GM23338 (cell line): ENCODE data around the gene ARL6IP4.
"Not testable (repeated sequence)": the region's sequence is repeated elsewhere in the genome, so short reads cannot be mapped to it uniquely, and the experiment has no call there.

ENCODE experiments used
- EZH2 ChIP-seq: fragments of 200-600 bp; sonication (generic); IDR thresholded peaks from one replicate; pipeline ENCODE4 v1.8.0; 2017; ENCODE audit warnings: antibody characterized with exemption, mild to moderate bottlenecking, low read depth; ENCODE audit not compliant: unreplicated experiment
- EZH2phosphoT487 ChIP-seq: fragments of 200-600 bp; sonication (generic); IDR thresholded peaks from one replicate; pipeline ENCODE4 v1.8.1; 2018; ENCODE audit warnings: antibody characterized with exemption; ENCODE audit not compliant: unreplicated experiment
- POLR2AphosphoS5 ChIP-seq: IDR thresholded peaks from 2 replicates; pipeline ENCODE4 v1.6.1; 2016; ENCODE audit warnings: antibody characterized with exemption, low read depth
- TF ChIP-seq, protein P1 (sequence below), 2 experiments: fragments of 200-600 bp in 1 of 2; sonication (generic) in 1 of 2; conservative IDR thresholded peaks; 2 replicates each; pipeline versions ENCODE4 v1.5.1 to v1.6.1; 2016 to 2017; ENCODE audit warnings: antibody characterized with exemption in 2 of 2, low read depth in 2 of 2, mild to moderate bottlenecking in 2 of 2, moderate library complexity in 1 of 2

DNA sequence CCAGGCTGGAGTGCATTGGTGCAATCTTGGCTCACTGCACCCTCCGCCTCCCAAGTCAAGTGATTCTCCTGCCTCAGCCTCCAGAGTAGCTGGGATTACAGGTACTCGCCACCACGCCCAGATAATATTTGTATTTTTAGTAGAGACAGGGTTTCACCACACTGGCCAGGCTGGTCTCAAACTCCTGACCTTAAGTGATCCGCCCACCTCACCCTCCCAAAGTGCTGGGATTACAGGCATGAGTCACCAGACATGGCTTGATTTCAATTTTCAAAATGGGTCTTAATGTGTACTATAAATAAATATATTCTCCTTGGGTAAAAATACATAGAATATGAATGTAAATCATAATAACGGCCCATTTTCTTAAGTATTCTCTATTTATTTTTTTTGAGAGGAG, 39.1 kb upstream of the ARL6IP4 start:
- TF ChIP-seq POLR2AphosphoS5, EZH2, EZH2phosphoT487: not testable (repeated sequence)
- TF ChIP-seq, protein P1, sequence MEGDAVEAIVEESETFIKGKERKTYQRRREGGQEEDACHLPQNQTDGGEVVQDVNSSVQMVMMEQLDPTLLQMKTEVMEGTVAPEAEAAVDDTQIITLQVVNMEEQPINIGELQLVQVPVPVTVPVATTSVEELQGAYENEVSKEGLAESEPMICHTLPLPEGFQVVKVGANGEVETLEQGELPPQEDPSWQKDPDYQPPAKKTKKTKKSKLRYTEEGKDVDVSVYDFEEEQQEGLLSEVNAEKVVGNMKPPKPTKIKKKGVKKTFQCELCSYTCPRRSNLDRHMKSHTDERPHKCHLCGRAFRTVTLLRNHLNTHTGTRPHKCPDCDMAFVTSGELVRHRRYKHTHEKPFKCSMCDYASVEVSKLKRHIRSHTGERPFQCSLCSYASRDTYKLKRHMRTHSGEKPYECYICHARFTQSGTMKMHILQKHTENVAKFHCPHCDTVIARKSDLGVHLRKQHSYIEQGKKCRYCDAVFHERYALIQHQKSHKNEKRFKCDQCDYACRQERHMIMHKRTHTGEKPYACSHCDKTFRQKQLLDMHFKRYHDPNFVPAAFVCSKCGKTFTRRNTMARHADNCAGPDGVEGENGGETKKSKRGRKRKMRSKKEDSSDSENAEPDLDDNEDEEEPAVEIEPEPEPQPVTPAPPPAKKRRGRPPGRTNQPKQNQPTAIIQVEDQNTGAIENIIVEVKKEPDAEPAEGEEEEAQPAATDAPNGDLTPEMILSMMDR (conservative IDR thresholded peaks at IDR 0.05; ENCODE audit: low read depth in 2 of 2), result not testable (repeated sequence)
